Astrocyte (in vitro differentiated cells and primary cell): ENCODE data around the gene GAS2L1. TPM values are rescaled to one million over a fixed set of nuclear protein-coding genes. Genes with fewer than 3 reads are reported as not detected.

Source experiments
- DNase-seq: peaks from one replicate; pipeline ENCODE4 v3.0.0-alpha.2; 2010; ENCODE audit warnings: low read depth
- FAIRE-seq: peaks from 2 replicates; lab custom pipeline; 2011; peaks lifted over from hg19 to GRCh38; lab: Jason Lieb, UNC
- H2AFZ ChIP-seq: 2 replicates; pipeline ENCODE4 v1.6.0; 2012; ENCODE audit warnings: low read depth, low read length, inconsistent platforms
- H3K27ac ChIP-seq: 2 replicates; pipeline ENCODE4 v1.5.1; 2011; ENCODE audit warnings: low read depth, low read length, inconsistent platforms
- H3K27me3 ChIP-seq: 2 replicates; pipeline ENCODE4 v1.6.0; 2011; ENCODE audit warnings: low read length, inconsistent platforms; ENCODE audit not compliant: insufficient read depth
- H3K36me3 ChIP-seq: 2 replicates; pipeline ENCODE4 v1.5.1; 2011; ENCODE audit warnings: low read length, inconsistent platforms; ENCODE audit not compliant: insufficient read depth
- H3K4me1 ChIP-seq: 2 replicates; pipeline ENCODE4 v1.5.1; 2011; ENCODE audit warnings: low read length, inconsistent platforms; ENCODE audit not compliant: insufficient read depth
- H3K4me2 ChIP-seq: 2 replicates; pipeline ENCODE4 v1.6.0; 2012; ENCODE audit warnings: low read length, inconsistent platforms
- H3K4me3 ChIP-seq: 2 replicates; pipeline ENCODE4 v1.5.1; 2011; ENCODE audit warnings: low read depth, mild to moderate bottlenecking, low read length, inconsistent platforms; ENCODE audit not compliant: insufficient read depth
- H3K79me2 ChIP-seq: 2 replicates; pipeline ENCODE4 v1.6.0; 2012; ENCODE audit warnings: mild to moderate bottlenecking, low read length, inconsistent platforms; ENCODE audit not compliant: insufficient read depth
- H3K9ac ChIP-seq: 2 replicates; pipeline ENCODE4 v1.6.0; 2012; ENCODE audit warnings: mild to moderate bottlenecking, low read length, inconsistent platforms
- H3K9me3 ChIP-seq: 2 replicates; pipeline ENCODE4 v1.5.1; 2012; ENCODE audit warnings: low read depth, mild to moderate bottlenecking, low read length, inconsistent platforms; ENCODE audit not compliant: insufficient read depth
- H4K20me1 ChIP-seq: 2 replicates; pipeline ENCODE4 v1.6.0; 2012; ENCODE audit warnings: low read length, inconsistent platforms; ENCODE audit not compliant: insufficient read depth
- H3K27ac Mint-ChIP-seq: one replicate; pipeline ENCODE4 v1.8.0; 2021; ENCODE audit warnings: mild to moderate bottlenecking, mixed read lengths; ENCODE audit not compliant: unreplicated experiment
- H3K27me3 Mint-ChIP-seq: one replicate; pipeline ENCODE4 v1.8.0; 2021; ENCODE audit warnings: low read depth, mixed read lengths; ENCODE audit not compliant: unreplicated experiment
- H3K36me3 Mint-ChIP-seq: one replicate; pipeline ENCODE4 v1.8.0; 2021; ENCODE audit warnings: low read depth, mixed read lengths; ENCODE audit not compliant: unreplicated experiment
- H3K4me1 Mint-ChIP-seq: one replicate; pipeline ENCODE4 v1.8.0; 2021; ENCODE audit warnings: low read depth, mixed read lengths; ENCODE audit not compliant: unreplicated experiment
- H3K4me3 Mint-ChIP-seq: one replicate; pipeline ENCODE4 v1.8.0; 2021; ENCODE audit warnings: mild to moderate bottlenecking, moderate library complexity, mixed read lengths; ENCODE audit not compliant: unreplicated experiment
- H3K9me3 Mint-ChIP-seq: one replicate; pipeline ENCODE4 v1.8.0; 2021; ENCODE audit warnings: mild to moderate bottlenecking, mixed read lengths; ENCODE audit not compliant: unreplicated experiment
- CTCF ChIP-seq: IDR thresholded peaks from 2 replicates; pipeline ENCODE4 v1.5.1; 2011; ENCODE audit warnings: low read depth, mild to moderate bottlenecking, inconsistent platforms, low read length, moderate library complexity; ENCODE audit not compliant: insufficient read depth
- EZH2 ChIP-seq: IDR thresholded peaks from 2 replicates; pipeline ENCODE4 v1.6.1; 2012; ENCODE audit warnings: mild to moderate bottlenecking, low read length, inconsistent platforms; ENCODE audit not compliant: insufficient read depth
- total RNA-seq: library from RNA; stranded (reverse); gene quantifications from 2 replicates; pipeline ENCODE4 v1.2.1, GENCODE V29; 2021

The GAS2L1 gene
- total RNA-seq, 1 donor from 2014 or later: 24.3 TPM

- Mint-ChIP-seq H3K4me1 (peaks cover 4% of the 10 kb centered on the region), H3K4me3 (peak within 1 kb of the TSS; percentile 67), H3K36me3 (peaks cover 13% of the 10 kb centered on the region), H3K9me3 (no peaks in the 10 kb centered on the region), H3K27me3 (peaks cover 32% of the 10 kb centered on the region), H3K27ac (no peak within 1 kb of the TSS)
- Histone ChIP-seq H3K36me3 (no peaks in the 10 kb centered on the region), H3K79me2 (peaks cover 3% of the 10 kb centered on the region), H4K20me1 (peaks cover 25% of the 10 kb centered on the region), H3K9ac (no peak within 1 kb of the TSS), H3K27ac (no peak within 1 kb of the TSS), H3K9me3 (no peaks in the 10 kb centered on the region), H3K4me3 (no peak within 1 kb of the TSS), H3K4me1 (peaks cover 21% of the 10 kb centered on the region), H2AFZ (no peak within 1 kb of the TSS), H3K27me3 (peaks cover 34% of the 10 kb centered on the region), H3K4me2 (peak within 1 kb of the TSS; percentile 75)
- TF ChIP-seq EZH2 (peak; percentile 52), CTCF (no peak)
- FAIRE-seq (no peak), DNase-seq (no peak)
Observed at GRCh38 chr22:29315286-29316140, 9.1 kb downstream of the GAS2L1 start, which contains the start of gene RASL10A. RASL10A (minus strand) TSS chr22:29315697; CDS start chr22:29315246, 451 bp downstream.

GRCh38 chr22:29316141-29316828 is 9.8 kb downstream of the GAS2L1 start:
- Mint-ChIP-seq H3K36me3 (peaks cover 11% of the 10 kb centered on the region), H3K9me3 (no peaks in the 10 kb centered on the region), H3K27me3 (peaks cover 32% of the 10 kb centered on the region), H3K27ac (no peak overlapping the region), H3K4me3 (peak overlapping the region; percentile 23), H3K4me1 (peaks cover 4% of the 10 kb centered on the region)
- H3K9ac ChIP-seq: no peak overlapping the region
- TF ChIP-seq EZH2 (no peak), CTCF (no peak)
- DNase-seq (no peak), FAIRE-seq (no peak)
- H3K36me3 ChIP-seq: no peaks in the 10 kb centered on the region
- peak overlapping the region; percentile 75 for H3K4me2 ChIP-seq
- no peak overlapping the region for H3K4me3 ChIP-seq
- peaks cover 34% of the 10 kb centered on the region for H3K27me3 ChIP-seq
- H3K79me2 ChIP-seq: no peaks in the 10 kb centered on the region
- peaks cover 25% of the 10 kb centered on the region for H4K20me1 ChIP-seq
- no peak overlapping the region for H3K27ac ChIP-seq
- H3K4me1 ChIP-seq: peaks cover 14% of the 10 kb centered on the region
- H2AFZ ChIP-seq: no peak overlapping the region
- H3K9me3 ChIP-seq: no peaks in the 10 kb centered on the region
